Thoracic aorta (tissue), 2 donors: ENCODE data around the gene MED26. TPM values are rescaled to one million over a fixed set of nuclear protein-coding genes. Genes with fewer than 3 reads are reported as not detected.

Source experiments
- ATAC-seq: fragments of 150-250 bp; one replicate; pipeline ENCODE4 v1.8.0; 2017; ENCODE audit warnings: low read depth; ENCODE audit not compliant: insufficient number of reproducible peaks, low FRiP score
- DNase-seq: peaks from one replicate; pipeline ENCODE4 v3.0.0-alpha.2; 2020; ENCODE audit warnings: low spot score
- H3K27ac ChIP-seq, 2 donors: fragments of 200-600 bp; sonication (generic); 1 replicate in 1 of 2; 2 replicates in 1 of 2; pipeline ENCODE4 v1.5.1; 2016; ENCODE audit warnings: mild to moderate bottlenecking in 2 of 2, moderate library complexity in 2 of 2
- H3K27me3 ChIP-seq: fragments of 200-600 bp; sonication (generic); replicated peaks from 2 replicates; pipeline ENCODE4 v1.6.0; 2016; ENCODE audit warnings: mild to moderate bottlenecking; ENCODE audit not compliant: insufficient read depth
- H3K36me3 ChIP-seq: fragments of 200-600 bp; sonication (generic); one replicate; pipeline ENCODE4 v1.5.1; 2016
- H3K4me1 ChIP-seq, 2 donors: fragments of 200-600 bp; sonication (generic); 1 replicate in 1 of 2; 2 replicates in 1 of 2; pipeline versions ENCODE4 v1.5.1 to v1.6.0; 2016; ENCODE audit warnings: low read depth in 2 of 2, mild to moderate bottlenecking in 1 of 2; ENCODE audit not compliant: control insufficient read depth in 1 of 2
- H3K4me3 ChIP-seq: fragments of 200-600 bp; sonication (generic); 2 replicates; pipeline ENCODE4 v1.5.1; 2016; ENCODE audit warnings: mild to moderate bottlenecking
- H3K9me3 ChIP-seq: fragments of 200-600 bp; sonication (generic); 2 replicates; pipeline ENCODE4 v1.5.1; 2016
- total RNA-seq, 2 donors: library from RNA; depleted of rRNA; stranded (reverse); fragments of >200 nt; gene quantifications; one replicate each; pipeline versions ENCODE4 v1.1.0 to v1.2.3, GENCODE V29; 2016
- TF ChIP-seq, protein P1 (sequence below): fragments of 200-600 bp; sonication (generic); IDR thresholded peaks from one replicate; pipeline ENCODE4 v1.5.1; 2019; ENCODE audit warnings: antibody characterized with exemption

MED26 gene
- total RNA-seq, 2 donors from 2014 or later, result 9.6 to 14.2 TPM

DNA sequence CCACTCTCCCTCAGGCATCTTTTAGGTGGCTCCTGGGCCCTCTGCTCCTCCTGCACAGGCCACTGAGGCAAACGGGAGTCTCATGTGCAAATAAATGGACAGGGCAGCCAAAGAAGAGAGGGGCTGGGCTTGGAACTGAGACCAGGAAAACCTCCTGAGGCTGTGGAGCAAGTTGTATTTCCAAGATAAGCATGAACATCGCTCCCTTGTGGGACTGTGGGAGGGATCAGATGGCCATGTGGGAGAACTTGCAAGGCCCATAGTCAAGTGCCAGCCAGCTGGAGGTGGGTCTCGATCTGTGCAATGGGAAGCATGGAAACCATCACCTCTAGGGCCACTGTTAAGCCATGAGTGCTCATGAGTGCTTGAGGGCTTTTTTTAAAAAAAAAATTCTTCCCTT, 24.9 kb downstream of the MED26 start:
- Histone ChIP-seq H3K27ac (no peak overlapping the region), H3K9me3 (no peaks in the 10 kb centered on the region), H3K4me1 (peaks cover 5 to 18% of the 10 kb centered on the region in 2 donors), H3K36me3 (no peaks in the 10 kb centered on the region), H3K4me3 (no peak overlapping the region), H3K27me3 (no peaks in the 10 kb centered on the region)
- TF ChIP-seq, protein P1, sequence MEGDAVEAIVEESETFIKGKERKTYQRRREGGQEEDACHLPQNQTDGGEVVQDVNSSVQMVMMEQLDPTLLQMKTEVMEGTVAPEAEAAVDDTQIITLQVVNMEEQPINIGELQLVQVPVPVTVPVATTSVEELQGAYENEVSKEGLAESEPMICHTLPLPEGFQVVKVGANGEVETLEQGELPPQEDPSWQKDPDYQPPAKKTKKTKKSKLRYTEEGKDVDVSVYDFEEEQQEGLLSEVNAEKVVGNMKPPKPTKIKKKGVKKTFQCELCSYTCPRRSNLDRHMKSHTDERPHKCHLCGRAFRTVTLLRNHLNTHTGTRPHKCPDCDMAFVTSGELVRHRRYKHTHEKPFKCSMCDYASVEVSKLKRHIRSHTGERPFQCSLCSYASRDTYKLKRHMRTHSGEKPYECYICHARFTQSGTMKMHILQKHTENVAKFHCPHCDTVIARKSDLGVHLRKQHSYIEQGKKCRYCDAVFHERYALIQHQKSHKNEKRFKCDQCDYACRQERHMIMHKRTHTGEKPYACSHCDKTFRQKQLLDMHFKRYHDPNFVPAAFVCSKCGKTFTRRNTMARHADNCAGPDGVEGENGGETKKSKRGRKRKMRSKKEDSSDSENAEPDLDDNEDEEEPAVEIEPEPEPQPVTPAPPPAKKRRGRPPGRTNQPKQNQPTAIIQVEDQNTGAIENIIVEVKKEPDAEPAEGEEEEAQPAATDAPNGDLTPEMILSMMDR, result no peak
- ATAC-seq (no peak), DNase-seq (no peak)

DNA sequence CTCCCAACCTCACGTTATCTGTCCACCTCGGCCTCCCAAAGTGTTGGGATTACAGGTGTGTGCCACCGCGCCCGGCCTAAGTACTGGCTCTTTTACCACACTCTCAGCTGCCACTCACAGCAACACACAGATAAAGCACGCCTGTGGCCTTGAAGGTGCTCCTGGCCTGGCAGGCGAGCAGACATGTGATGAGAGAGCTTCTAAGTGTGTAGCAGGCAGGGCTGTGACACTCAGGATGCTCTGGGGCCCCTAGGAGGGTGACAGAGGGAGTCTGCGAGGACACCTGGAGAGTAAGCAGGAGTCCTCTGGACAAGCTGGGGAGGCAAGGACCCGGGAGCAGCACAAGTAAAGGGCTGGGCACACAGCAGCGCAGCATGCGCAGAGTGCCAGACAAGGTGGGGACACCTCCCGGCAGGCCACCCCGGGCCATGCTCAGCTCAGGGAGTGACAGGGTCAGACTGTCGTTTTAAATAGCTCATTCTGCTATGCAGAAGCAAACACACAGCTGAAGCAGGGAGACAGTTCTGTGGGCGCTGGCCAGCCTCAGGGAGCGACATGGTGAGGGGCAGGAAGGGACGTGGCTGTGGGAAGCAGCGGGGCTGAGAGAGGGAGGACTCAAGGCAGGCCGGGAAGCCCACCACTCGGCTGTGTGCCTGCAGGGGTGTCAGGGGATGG, 26.5 kb downstream of the MED26 start:
- H3K27me3 ChIP-seq, result no peaks in the 10 kb centered on the region
- TF ChIP-seq, protein P1, result no peak
- no peak for DNase-seq
- no peaks in the 10 kb centered on the region for H3K36me3 ChIP-seq
- H3K27ac ChIP-seq, result no peak overlapping the region
- no peaks in the 10 kb centered on the region for H3K9me3 ChIP-seq
- H3K4me1 ChIP-seq, result peaks cover 0 to 13% of the 10 kb centered on the region in 2 donors
- no peak overlapping the region for H3K4me3 ChIP-seq
- ATAC-seq, result no peak

DNA sequence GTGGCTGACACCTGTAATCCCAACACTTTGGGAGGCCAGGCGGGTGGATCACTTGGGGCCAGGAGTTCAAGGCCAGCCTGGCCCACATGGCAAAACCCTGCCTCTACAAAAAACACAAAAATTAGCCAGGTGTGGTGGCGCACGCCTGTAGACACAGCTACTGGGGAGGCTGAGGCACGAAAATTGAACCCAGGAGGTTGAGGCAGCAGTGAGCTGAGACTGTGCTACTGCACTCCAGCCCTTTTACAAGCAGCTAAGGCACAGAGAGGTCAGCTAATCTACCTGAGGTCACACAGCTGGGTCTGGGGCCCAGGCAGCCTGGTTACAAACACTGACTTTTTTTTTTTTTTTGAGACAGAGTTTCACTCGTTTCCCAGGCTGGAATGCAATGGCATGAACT, 27.2 kb downstream of the MED26 start:
- no peaks in the 10 kb centered on the region for H3K36me3 ChIP-seq
- no peak overlapping the region for H3K4me3 ChIP-seq
- TF ChIP-seq, protein P1, result no peak
- DNase-seq (no peak), ATAC-seq (no peak)
- peaks cover 0 to 13% of the 10 kb centered on the region in 2 donors for H3K4me1 ChIP-seq
- H3K27ac ChIP-seq, result no peak overlapping the region
- no peaks in the 10 kb centered on the region for H3K27me3 ChIP-seq
- no peaks in the 10 kb centered on the region for H3K9me3 ChIP-seq

DNA sequence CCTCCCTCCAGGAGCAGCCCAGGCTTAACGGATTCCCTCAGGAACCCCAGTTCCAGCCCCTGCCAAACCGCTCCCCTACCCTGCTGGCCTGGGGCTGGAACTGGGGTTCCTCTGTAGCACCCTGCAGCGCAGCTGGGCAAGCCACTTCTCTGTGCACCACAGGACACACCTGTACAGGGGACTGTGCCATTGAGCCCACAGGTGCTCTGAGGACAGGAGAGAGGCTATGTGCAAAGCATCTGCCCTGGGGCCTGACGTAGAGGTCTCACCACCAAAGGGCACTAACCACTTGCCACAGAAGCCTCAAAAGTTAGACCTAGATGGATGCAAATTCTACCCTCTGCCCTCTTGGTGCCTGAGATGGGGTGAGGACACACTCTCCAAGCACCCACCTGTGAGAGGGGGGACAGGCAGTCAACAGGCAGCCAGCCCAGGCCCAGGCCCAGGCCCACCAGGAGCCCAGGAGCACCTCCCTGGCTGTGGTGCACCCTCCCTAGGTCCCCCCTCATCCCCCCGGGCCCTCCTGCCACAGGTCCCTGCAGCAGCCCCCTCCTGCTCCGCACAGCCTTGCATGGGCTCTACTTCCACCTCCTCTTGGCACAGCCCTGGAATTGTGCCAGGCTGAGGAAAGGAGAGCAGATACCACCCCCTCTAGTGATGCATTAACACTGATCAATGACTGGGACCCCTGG, 28.2 kb downstream of the MED26 start:
- peaks cover 0 to 9% of the 10 kb centered on the region in 2 donors for H3K4me1 ChIP-seq
- no peaks in the 10 kb centered on the region for H3K36me3 ChIP-seq
- no peak overlapping the region for H3K4me3 ChIP-seq
- ATAC-seq (no peak), DNase-seq (no peak)
- no peaks in the 10 kb centered on the region for H3K9me3 ChIP-seq
- H3K27me3 ChIP-seq, result no peaks in the 10 kb centered on the region
- TF ChIP-seq, protein P1, result no peak
- no peak overlapping the region for H3K27ac ChIP-seq

DNA sequence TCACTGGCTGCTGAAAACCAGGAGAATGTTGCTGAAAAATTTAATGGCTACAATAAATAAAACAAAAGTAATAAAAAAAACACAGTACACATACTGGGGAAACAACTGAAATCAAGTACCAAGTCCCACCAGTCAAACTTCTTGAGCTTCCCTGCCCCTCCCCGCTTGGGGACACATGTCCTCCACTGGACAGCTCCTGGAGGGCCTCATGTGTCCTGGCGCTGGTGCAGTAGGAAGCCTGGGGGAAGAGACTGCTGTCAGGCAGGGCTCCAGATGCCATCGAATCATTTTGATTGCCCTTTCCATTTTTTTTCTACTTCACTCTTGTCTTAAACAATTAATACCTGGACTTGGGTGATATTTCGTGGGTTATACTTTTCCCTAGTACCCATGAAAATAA, 29.2 kb downstream of the MED26 start:
- no peaks in the 10 kb centered on the region for H3K9me3 ChIP-seq
- TF ChIP-seq, protein P1, result no peak
- H3K4me3 ChIP-seq, result no peak overlapping the region
- peaks cover 0 to 13% of the 10 kb centered on the region in 2 donors for H3K4me1 ChIP-seq
- H3K36me3 ChIP-seq, result no peaks in the 10 kb centered on the region
- ATAC-seq (no peak), DNase-seq (no peak)
- H3K27me3 ChIP-seq, result no peaks in the 10 kb centered on the region
- peak overlapping the region in 1 of 2 donors; percentile 28 for H3K27ac ChIP-seq
